ENCODE measurements around the gene SPATA17. TPM values are rescaled to one million over a fixed set of nuclear protein-coding genes. Genes with fewer than 3 reads are reported as not detected.

The SPATA17 gene
- total and polyA plus RNA-seq, 2 donors (not counting 3 experiments of a cell fraction or from before 2014, with no cell fraction given) = not detected

DNA sequence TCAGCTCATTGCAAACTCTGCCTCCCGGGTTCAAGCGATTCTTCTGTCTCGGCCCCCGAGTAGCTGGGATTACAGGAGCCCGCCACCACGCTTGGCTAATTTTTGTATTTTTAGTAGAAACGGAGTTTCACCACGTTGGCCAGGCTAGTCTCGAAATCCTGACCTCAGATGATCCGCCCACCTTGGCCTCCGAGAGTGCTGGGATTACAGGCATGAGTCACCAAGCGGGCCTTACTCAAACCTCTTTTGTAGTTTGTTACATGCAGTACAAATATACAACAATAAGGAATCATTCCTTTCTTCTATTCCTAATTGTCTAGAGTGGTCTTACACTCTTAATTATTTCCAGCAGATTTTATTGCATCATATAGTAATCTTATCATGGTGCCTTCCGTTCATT, 16.6 kb downstream of the SPATA17 start:
- no peaks in the 10 kb centered on the region for H3K4me1 ChIP-seq (ENCODE audit: control insufficient read depth, extremely low read depth, insufficient read depth, low read length)
- H3K9me3 ChIP-seq (replicated peaks; ENCODE audit: control insufficient read depth, insufficient read depth, low read length) = no peaks in the 10 kb centered on the region
- DNase-seq (ENCODE audit: low read depth, low spot score) (no peak), FAIRE-seq (no peak)
- dilution Hi-C loops (cut with MboI; ENCODE audit: extremely low pct_ligation_motif_present, low sequenced_read_pairs) (no loop called here), intact Hi-C loops (cut with micrococcal nuclease) (no loop called here)
- H4K20me1 ChIP-seq (replicated peaks; ENCODE audit: control insufficient read depth, extremely low read depth, insufficient read depth, low read length) = no peaks in the 10 kb centered on the region
- TF ChIP-seq POLR2AphosphoS5 (IDR thresholded peaks at IDR 0.05; ENCODE audit: insufficient read depth, low read depth, low read length) = no peak
- TF ChIP-seq POLR2A (IDR thresholded peaks at IDR 0.05; ENCODE audit: low read depth, low read length) = no peak
- no peak for TF ChIP-seq FOS (IDR thresholded peaks at IDR 0.05; ENCODE audit: borderline replicate concordance, insufficient read depth, low read length)
- no peak for TF ChIP-seq GATA2 (IDR thresholded peaks at IDR 0.05; ENCODE audit: insufficient read depth, insufficient read length, low read depth, low read length)
- no peak for TF ChIP-seq EZH2 (IDR thresholded peaks at IDR 0.05; ENCODE audit: borderline replicate concordance, low read depth, low read length, severe bottlenecking)
- TF ChIP-seq, protein P1, sequence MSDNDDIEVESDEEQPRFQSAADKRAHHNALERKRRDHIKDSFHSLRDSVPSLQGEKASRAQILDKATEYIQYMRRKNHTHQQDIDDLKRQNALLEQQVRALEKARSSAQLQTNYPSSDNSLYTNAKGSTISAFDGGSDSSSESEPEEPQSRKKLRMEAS (IDR thresholded peaks at IDR 0.05; ENCODE audit: insufficient read depth, insufficient read length) = no peak
- no peak for TF ChIP-seq MYC (IDR thresholded peaks at IDR 0.05; ENCODE audit: low read depth, low read length)
- TF ChIP-seq JUN (IDR thresholded peaks at IDR 0.05; ENCODE audit: borderline replicate concordance, insufficient read depth, insufficient read length, low read depth) = no peak
- TF ChIP-seq, protein P2, sequence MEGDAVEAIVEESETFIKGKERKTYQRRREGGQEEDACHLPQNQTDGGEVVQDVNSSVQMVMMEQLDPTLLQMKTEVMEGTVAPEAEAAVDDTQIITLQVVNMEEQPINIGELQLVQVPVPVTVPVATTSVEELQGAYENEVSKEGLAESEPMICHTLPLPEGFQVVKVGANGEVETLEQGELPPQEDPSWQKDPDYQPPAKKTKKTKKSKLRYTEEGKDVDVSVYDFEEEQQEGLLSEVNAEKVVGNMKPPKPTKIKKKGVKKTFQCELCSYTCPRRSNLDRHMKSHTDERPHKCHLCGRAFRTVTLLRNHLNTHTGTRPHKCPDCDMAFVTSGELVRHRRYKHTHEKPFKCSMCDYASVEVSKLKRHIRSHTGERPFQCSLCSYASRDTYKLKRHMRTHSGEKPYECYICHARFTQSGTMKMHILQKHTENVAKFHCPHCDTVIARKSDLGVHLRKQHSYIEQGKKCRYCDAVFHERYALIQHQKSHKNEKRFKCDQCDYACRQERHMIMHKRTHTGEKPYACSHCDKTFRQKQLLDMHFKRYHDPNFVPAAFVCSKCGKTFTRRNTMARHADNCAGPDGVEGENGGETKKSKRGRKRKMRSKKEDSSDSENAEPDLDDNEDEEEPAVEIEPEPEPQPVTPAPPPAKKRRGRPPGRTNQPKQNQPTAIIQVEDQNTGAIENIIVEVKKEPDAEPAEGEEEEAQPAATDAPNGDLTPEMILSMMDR (IDR thresholded peaks at IDR 0.05; ENCODE audit: extremely low read depth in 1 of 2, insufficient read depth in 1 of 2, low read depth in 1 of 2, low read length in 2 of 2) = no peak
- H3K9ac ChIP-seq (replicated peaks; ENCODE audit: extremely low read depth, insufficient read depth, low read length) = no peak overlapping the region
- BruUV-seq (replicated peaks) = no TSS peak
- ChIA-PET POLR2A (no interaction called here), CTCF (no interaction called here)
- no peaks in the 10 kb centered on the region for H3K36me3 ChIP-seq (ENCODE audit: control insufficient read depth in 2 of 2, extremely low read depth in 1 of 2, insufficient read depth in 2 of 2, low read length in 2 of 2)
- no peak overlapping the region for H3K4me3 ChIP-seq (replicated peaks in 1 of 3; ENCODE audit: insufficient read depth in 1 of 3, low read depth in 1 of 3, low read length in 3 of 3)
- no peaks in the 10 kb centered on the region for H3K9me1 ChIP-seq (replicated peaks; ENCODE audit: control insufficient read depth, extremely low read depth, insufficient read depth, low read length)
- H3K27me3 ChIP-seq (ENCODE audit: control insufficient read depth in 2 of 2, insufficient read depth in 2 of 2, low read length in 2 of 2) = no peaks in the 10 kb centered on the region
- no peak overlapping the region for H3K27ac ChIP-seq (ENCODE audit: insufficient read depth, low read depth, low read length)
- H3K79me2 ChIP-seq (ENCODE audit: control insufficient read depth, insufficient read depth, low read length) = no peaks in the 10 kb centered on the region
- H3K4me2 ChIP-seq (ENCODE audit: insufficient read depth, low read length) = no peak overlapping the region
- no peak overlapping the region for H2AFZ ChIP-seq (ENCODE audit: low read depth, low read length)
